IPS-18c (cell line): Measurements from ENCODE around the gene CDK1.
"Not testable (repeated sequence)": the region's sequence is repeated elsewhere in the genome, so short reads cannot be mapped to it uniquely, and the experiment has no call there.

Source experiments
- H3K4me3 ChIP-seq: 2 replicates; pipeline ENCODE4 v1.7.0; 2013; ENCODE audit warnings: low read depth, mild to moderate bottlenecking, low read length, moderate library complexity; ENCODE audit not compliant: insufficient read depth
- H3K9me3 ChIP-seq: one replicate; pipeline ENCODE4 v1.6.1; 2013; ENCODE audit warnings: mild to moderate bottlenecking, low read length, moderate library complexity; ENCODE audit not compliant: control insufficient read depth, insufficient read depth

CDK1 gene

GRCh38 chr10:60827791-60828488 is 49.7 kb downstream of the CDK1 start:
- Histone ChIP-seq H3K4me3 (no peak overlapping the region), H3K9me3 (no peaks in the 10 kb centered on the region)

GRCh38 chr10:60828489-60828852 is 50.2 kb downstream of the CDK1 start:
- no peaks in the 10 kb centered on the region for H3K9me3 ChIP-seq
- no peak overlapping the region for H3K4me3 ChIP-seq

GRCh38 chr10:60832136-60832535 is 53.9 kb downstream of the CDK1 start:
- not testable (repeated sequence) for H3K9me3 ChIP-seq, H3K4me3 ChIP-seq

- no peak overlapping the region for H3K4me3 ChIP-seq
- no peaks in the 10 kb centered on the region for H3K9me3 ChIP-seq
These were observed 56.1 kb downstream of the CDK1 start for GRCh38 chr10:60834401-60834800.

GRCh38 chr10:60835049-60835448 is 56.8 kb downstream of the CDK1 start:
- no peak overlapping the region for H3K4me3 ChIP-seq
- H3K9me3 ChIP-seq, result no peaks in the 10 kb centered on the region

- H3K4me3 ChIP-seq, H3K9me3 ChIP-seq: not testable (repeated sequence)
These were observed 62.9 kb downstream of the CDK1 start for GRCh38 chr10:60841227-60841626.

GRCh38 chr10:60842694-60843093 is 64.4 kb downstream of the CDK1 start:
- H3K4me3 ChIP-seq, result no peak overlapping the region
- no peaks in the 10 kb centered on the region for H3K9me3 ChIP-seq
